ENCODE measurements around the gene TMTC1.

Gene TMTC1

DNA sequence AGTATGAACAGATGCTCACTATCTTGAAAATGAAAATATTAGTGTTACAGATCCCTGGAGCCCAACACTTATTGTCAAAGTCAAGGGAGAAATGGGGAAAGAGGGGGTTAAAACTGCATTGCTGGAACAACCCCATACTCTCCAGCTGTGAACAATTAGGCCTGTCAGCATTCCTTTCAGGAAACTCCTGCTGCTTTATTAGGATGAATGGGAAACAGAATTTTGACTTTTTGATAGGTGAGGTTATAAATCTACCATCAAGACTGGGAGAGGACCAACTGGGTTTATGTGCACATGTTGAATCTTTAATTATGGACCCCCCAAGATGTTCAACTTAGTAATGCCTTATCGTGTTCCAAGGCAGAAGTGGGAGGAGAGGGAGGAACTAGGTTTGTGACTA is 85.0 kb downstream of the TMTC1 start:
- TF ChIP-seq GATA3 (IDR thresholded peaks at IDR 0.05; ENCODE audit: low read depth, low read length) (no peak), GATA2 (IDR thresholded peaks at IDR 0.05; ENCODE audit: low read depth, low read length) (no peak)

DNA sequence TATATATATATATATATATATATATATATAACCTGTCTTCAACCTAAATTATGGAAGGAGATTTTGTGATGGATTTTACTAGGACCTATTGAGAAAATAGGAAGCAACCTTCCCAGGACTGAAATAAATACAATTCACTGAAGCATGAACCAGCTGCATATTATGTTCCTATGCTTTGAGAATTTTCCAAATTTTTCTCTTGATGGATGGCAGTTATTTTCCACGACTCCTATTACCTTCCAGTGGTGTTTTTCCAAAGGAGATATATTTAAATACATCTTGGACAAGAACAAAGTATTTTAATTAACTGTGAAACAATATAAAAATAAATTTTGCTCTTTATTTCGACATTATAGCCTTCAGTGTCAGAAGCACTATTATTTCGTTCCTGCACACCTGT is 87.9 kb downstream of the TMTC1 start:
- TF ChIP-seq GATA2 (IDR thresholded peaks at IDR 0.05; ENCODE audit: low read depth, low read length) (no peak), GATA3 (IDR thresholded peaks at IDR 0.05; ENCODE audit: low read depth, low read length) (no peak)

DNA sequence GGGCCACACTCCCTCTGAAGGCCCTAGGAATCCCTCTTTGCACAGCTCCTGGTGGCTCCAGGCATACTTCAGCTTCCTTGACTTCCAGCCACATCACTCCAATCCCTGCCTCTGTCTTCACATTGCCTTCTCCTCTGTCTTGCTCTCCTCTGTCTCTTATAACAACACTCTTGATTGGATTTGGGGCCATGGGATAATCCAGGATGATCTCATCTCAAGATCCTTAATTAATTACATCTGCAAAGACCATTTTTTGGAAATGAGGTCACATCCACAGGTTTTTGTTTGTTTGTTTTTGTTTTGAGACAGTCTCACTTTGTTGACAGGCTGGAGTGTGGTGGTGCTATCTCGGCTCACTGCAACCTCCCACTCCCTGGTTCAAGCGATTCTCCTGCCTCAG is 88.7 kb downstream of the TMTC1 start:
- no peak for TF ChIP-seq GATA2 (IDR thresholded peaks at IDR 0.05; ENCODE audit: low read depth, low read length)
- no peak for TF ChIP-seq GATA3 (IDR thresholded peaks at IDR 0.05; ENCODE audit: low read depth, low read length)

DNA sequence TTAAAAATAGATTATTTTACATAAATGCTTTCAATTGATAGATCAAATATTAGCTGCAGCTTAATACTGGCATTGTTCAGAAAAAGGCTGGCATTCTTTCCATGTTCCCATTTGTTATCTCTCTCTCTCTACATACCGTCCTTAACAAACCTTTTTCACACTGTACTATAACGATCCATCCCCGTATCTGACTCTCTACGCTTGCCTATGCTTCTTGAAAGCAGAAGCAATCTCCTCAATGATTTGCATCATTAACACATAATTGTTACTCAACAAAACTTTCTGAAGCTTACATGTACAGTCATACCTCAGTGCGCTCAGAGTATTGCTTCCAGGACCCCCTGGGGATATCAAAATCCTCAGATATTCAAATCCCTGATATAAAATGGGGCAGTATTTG is 89.7 kb downstream of the TMTC1 start:
- TF ChIP-seq GATA2 (IDR thresholded peaks at IDR 0.05; ENCODE audit: low read depth, low read length) (no peak), GATA3 (IDR thresholded peaks at IDR 0.05; ENCODE audit: low read depth, low read length) (no peak)

GRCh38 chr12:29692237-29692636 is 91.5 kb downstream of the TMTC1 start:
- TF ChIP-seq GATA3 (IDR thresholded peaks at IDR 0.05; ENCODE audit: low read depth, low read length) (no peak), GATA2 (IDR thresholded peaks at IDR 0.05; ENCODE audit: low read depth, low read length) (no peak)

DNA sequence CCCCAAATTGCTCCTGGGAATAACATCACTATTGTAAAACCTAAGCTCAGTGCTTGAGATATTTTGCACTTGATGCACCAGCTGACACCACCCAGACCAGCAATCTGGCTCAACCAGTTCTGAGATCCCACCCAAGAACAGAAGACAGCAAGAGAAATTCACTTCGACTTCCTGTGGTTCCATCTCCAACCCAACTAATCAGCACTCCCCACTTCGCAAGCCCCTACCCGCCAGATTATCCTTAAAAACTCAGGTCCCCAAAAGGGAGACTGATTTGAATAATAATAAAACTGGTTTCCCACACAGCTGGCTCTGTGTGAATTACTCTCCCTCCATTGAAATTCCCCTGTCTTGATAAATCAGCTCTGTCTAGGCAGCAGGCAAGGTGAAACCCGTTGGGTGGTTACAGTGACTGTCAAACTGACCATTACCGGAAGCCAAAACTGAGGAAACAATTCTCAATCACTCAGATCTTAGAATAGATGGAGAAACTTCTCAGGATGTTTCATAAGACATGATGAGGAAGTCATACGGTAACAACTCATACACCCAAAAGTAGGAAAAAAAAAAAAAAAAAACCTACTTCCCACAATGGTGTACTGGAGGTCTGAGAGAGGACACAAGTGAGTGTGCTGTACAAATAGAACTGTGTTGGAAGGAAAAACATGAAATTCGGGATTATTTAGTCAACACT is 92.4 kb downstream of the TMTC1 start:
- TF ChIP-seq GATA3 (IDR thresholded peaks at IDR 0.05; ENCODE audit: low read depth, low read length) (no peak), GATA2 (IDR thresholded peaks at IDR 0.05; ENCODE audit: low read depth, low read length) (no peak)

- TF ChIP-seq GATA2 (IDR thresholded peaks at IDR 0.05; ENCODE audit: low read depth, low read length) (no peak), GATA3 (IDR thresholded peaks at IDR 0.05; ENCODE audit: low read depth, low read length) (no peak)
Measured at GRCh38 chr12:29690728-29691127, 93.0 kb downstream of the TMTC1 start.

DNA sequence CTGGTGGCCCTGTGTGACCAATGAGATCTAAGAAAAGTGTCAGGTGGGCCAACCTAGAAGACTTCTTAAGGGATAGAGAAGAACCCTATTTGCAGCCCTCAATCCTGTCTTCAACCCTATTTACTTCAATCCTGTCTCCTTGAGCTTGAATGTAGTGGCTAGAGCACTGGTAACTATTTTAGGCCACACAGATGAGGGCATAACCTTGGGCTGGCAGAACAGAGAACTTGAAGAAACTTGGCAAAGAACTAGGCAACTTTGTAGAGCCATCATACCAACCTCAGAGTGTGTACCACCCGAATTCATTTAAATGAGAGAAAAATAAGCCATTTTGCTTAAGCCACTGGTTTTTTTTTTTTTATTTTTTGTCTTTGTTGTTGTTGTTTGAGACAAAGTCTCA is 94.8 kb downstream of the TMTC1 start:
- TF ChIP-seq GATA2 (IDR thresholded peaks at IDR 0.05; ENCODE audit: low read depth, low read length) (no peak), GATA3 (IDR thresholded peaks at IDR 0.05; ENCODE audit: low read depth, low read length) (no peak)

- TF ChIP-seq GATA3 (IDR thresholded peaks at IDR 0.05; ENCODE audit: low read depth, low read length) (no peak), GATA2 (IDR thresholded peaks at IDR 0.05; ENCODE audit: low read depth, low read length) (no peak)
Measured at GRCh38 chr12:29682088-29682487, 101.7 kb downstream of the TMTC1 start.

- TF ChIP-seq GATA3 (IDR thresholded peaks at IDR 0.05; ENCODE audit: low read depth, low read length) (no peak), GATA2 (IDR thresholded peaks at IDR 0.05; ENCODE audit: low read depth, low read length) (no peak)
Measured at GRCh38 chr12:29681370-29681769, 102.4 kb downstream of the TMTC1 start.

GRCh38 chr12:29676676-29677075 is 107.1 kb downstream of the TMTC1 start:
- TF ChIP-seq GATA3 (IDR thresholded peaks at IDR 0.05; ENCODE audit: low read depth, low read length) (no peak), GATA2 (IDR thresholded peaks at IDR 0.05; ENCODE audit: low read depth, low read length) (no peak)

- TF ChIP-seq GATA3 (IDR thresholded peaks at IDR 0.05; ENCODE audit: low read depth, low read length) = no peak
- TF ChIP-seq GATA2 (IDR thresholded peaks at IDR 0.05; ENCODE audit: low read depth, low read length) = no peak
Measured at GRCh38 chr12:29674463-29674862, 109.3 kb downstream of the TMTC1 start.

GRCh38 chr12:29673346-29673745 is 110.4 kb downstream of the TMTC1 start:
- TF ChIP-seq GATA3 (IDR thresholded peaks at IDR 0.05; ENCODE audit: low read depth, low read length) (no peak), GATA2 (IDR thresholded peaks at IDR 0.05; ENCODE audit: low read depth, low read length) (no peak)

DNA sequence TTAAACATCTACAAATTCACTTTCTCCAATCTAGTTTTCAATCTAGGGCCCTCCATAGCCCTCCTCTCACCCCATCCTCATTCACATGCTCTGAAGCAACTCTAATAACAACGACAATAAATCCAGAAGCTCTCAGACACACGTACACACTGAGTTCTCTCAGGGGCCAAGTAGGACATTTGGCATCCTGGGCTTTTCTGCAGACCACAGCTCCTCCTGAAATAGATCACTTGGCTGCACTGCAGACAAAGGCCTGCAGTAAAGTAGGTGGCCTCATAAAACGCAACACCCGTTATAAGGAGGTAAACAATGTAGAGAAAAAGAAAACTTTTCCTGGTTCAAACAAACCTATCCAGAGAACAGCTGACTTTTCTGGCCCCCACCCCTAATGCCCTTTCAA is 111.2 kb downstream of the TMTC1 start:
- TF ChIP-seq GATA3 (IDR thresholded peaks at IDR 0.05; ENCODE audit: low read depth, low read length) (no peak), GATA2 (IDR thresholded peaks at IDR 0.05; ENCODE audit: low read depth, low read length) (no peak)

GRCh38 chr12:29671742-29672141 is 112.0 kb downstream of the TMTC1 start:
- TF ChIP-seq GATA2 (IDR thresholded peaks at IDR 0.05; ENCODE audit: low read depth, low read length) = no peak
- no peak for TF ChIP-seq GATA3 (IDR thresholded peaks at IDR 0.05; ENCODE audit: low read depth, low read length)

DNA sequence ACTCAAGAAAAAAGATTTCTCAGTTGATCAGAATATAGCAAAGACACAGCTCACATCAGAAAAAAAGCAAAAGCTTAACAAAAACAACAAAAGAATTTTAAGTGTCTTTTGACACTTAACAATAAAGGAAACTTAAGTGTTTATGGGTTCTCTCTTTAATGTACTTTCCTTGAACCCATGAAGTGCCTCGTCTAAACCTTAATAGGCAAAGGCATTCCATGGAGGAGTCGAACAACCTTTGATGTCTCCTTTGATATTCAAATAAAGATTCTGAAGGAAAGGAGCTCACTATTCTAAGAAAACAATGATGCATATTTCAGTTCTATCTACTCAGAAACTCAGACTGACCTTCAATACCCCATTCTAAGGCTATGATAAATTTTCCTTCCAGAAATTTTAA is 116.7 kb downstream of the TMTC1 start:
- TF ChIP-seq GATA3 (IDR thresholded peaks at IDR 0.05; ENCODE audit: low read depth, low read length) = no peak
- TF ChIP-seq GATA2 (IDR thresholded peaks at IDR 0.05; ENCODE audit: low read depth, low read length) = no peak

Measured in SH-SY5Y (cell line).